Measurements from ENCODE around the gene TRIM28.
A peak's percentile ranks its signal among the peaks of the same experiment; 100 is the strongest.

TRIM28 gene

DNA sequence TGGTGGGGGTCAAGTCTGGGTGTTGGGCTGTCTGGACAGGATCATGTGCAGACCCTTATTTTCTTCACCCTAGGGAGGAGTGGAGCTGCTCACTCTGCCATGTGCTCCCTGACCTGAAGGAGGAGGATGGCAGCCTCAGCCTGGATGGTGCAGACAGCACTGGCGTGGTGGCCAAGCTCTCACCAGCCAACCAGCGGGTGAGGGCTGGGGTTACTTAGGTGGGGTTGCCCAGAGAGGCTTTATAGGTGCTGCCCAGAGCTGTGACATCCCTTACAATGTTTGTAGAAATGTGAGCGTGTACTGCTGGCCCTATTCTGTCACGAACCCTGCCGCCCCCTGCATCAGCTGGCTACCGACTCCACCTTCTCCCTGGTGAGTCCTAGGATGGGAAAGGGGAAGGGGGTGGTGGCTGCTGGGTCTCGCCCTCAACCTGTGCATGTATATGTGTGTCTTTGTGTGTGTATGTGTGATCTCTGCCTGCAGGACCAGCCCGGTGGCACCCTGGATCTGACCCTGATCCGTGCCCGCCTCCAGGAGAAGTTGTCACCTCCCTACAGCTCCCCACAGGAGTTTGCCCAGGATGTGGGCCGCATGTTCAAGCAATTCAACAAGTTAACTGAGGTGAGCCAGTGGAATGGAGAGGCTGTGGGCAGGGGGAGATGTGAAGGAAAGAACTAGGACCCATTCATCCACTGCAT lies 5.9 kb downstream of the TRIM28 start:
- DNase-seq = no peak

DNA sequence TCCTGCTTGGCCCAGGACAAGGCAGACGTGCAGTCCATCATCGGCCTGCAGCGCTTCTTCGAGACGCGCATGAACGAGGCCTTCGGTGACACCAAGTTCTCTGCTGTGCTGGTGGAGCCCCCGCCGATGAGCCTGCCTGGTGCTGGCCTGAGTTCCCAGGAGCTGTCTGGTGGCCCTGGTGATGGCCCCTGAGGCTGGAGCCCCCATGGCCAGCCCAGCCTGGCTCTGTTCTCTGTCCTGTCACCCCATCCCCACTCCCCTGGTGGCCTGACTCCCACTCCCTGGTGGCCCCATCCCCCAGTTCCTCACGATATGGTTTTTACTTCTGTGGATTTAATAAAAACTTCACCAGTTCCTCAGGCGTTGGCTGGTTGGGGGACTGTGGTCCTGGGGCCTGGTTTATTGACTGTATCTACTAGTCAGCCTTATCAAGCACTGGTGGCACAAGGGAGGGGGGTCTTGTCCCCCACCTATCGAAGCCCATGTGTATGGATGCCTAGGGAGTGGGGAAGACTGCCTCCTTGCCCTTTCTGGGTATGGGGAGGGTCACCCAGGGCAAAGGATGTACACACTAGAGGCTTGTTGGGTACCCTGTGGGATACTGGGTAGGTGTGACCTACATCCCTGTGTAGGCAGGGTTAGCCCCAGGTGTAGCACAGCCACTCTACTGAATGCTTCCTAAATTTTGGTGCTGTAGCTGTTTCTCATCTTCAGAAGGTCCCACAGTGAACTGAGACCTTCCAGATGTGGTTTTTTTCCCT lies 6.7 kb downstream of the TRIM28 start:
- DNase-seq = no peak

DNA sequence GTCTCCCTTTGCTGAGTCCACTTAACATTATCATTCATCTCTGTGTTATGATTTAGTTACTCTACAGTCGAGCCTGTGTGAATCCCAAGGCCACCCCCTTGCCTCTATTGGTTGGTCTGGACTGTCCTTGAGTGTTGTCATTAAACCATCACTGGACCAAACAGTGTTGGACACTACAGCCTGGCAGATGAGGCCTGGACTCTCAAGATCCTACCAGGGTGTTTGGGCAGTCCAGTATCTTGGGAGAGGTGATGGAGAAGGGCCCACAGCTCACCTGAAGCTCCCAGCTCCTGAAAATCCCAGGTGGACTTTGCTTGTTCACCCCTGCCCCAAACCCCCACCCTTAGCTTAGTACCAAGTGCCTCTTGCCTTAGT lies 7.2 kb downstream of the TRIM28 start:
- DNase-seq = no peak

DNA sequence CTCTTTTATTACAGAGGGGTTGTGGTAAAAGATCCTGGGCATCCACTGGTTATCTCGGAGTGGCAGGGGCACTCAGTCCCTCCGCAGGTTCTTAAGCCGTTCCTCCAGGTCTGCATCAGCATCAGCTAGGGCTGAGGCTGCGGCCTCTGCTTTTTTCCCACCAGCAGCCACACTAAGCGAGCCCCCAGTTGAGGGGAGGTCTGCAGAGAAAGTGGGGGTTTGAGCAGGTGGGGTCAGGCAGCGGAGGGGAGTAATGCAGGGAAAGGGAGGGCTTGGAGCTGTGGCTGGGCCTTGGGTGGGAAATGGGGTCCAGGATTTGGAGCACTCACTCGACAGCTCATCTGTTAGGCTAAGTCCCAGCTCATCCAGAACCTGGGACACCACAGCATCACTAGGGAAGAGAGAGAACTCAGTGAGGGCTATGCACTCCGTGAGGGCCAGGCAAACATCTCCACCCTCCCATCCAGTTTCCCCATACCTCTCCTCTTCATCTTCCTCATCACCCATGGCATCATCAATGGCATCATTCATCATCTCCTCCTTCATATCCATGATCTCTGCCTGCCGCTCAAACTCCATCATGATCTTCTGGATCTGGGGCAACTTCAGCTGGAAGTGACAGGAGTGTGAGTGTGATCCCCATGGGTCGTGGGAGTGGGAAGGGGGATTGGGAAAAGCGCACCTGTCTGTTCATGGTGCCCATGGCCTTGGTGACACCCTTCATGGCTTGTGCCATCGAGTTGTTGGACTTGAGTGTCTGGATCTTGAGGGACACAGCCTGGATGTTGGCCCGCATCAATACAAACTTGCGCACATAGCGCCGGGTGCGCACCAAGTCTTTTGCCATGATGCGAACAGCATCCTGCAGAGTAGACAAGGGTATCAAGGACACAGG lies 8.0 kb downstream of the TRIM28 start:
- DNase-seq = no peak

DNA sequence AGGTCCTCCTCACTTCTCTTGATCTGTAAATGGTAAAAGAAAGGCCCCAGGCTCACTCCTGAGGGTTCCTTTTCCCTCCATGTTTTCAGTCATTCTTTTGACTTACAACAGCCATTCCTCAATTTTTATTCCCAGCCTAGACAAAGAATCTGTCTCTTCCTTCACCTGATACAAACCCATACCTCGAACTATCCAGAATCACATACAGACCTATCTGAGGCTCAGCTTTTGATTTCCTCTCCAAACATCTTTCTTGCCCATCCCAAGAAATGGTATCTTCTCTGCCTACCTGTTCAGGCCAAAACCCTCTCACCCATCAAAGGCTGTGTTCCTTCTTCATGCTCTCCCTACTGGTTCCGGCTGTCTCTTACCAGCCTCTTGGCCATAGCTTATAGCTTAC lies 8.8 kb downstream of the TRIM28 start:
- no peak for DNase-seq

DNA sequence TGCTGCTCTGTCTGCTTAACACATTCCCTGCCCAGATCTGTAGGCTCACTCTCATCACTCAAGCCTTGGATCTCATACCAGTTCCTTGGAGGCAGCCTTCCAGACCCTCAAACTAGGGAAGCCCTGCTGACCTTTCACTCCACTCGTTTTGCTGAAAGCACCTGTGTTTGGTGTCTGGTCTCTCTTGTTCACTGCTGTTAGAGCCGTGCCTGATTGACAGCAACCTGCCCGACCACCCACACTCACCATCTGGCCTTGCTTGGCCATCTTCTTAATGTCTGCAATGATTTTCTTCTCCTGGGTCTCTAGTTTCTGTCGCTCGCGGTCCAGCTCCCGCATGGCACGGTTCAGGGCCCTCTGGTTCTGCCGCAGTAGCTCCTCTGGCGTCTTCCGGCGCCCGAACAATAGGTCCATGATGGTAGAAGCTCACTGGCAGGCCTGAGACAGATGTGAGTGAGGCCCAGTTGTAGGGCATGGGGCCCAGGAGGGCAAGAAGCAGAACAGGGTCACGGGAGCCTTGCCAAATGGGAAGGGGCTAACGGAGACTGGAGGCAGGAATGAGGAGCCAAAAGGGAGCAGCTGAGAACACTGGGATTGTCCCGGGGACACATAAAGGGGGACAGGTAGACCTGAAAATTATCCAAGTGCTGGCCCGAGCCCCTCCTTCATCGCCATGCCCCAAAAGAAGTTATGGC lies 10.1 kb downstream of the TRIM28 start:
- DNase-seq = no peak

DNA sequence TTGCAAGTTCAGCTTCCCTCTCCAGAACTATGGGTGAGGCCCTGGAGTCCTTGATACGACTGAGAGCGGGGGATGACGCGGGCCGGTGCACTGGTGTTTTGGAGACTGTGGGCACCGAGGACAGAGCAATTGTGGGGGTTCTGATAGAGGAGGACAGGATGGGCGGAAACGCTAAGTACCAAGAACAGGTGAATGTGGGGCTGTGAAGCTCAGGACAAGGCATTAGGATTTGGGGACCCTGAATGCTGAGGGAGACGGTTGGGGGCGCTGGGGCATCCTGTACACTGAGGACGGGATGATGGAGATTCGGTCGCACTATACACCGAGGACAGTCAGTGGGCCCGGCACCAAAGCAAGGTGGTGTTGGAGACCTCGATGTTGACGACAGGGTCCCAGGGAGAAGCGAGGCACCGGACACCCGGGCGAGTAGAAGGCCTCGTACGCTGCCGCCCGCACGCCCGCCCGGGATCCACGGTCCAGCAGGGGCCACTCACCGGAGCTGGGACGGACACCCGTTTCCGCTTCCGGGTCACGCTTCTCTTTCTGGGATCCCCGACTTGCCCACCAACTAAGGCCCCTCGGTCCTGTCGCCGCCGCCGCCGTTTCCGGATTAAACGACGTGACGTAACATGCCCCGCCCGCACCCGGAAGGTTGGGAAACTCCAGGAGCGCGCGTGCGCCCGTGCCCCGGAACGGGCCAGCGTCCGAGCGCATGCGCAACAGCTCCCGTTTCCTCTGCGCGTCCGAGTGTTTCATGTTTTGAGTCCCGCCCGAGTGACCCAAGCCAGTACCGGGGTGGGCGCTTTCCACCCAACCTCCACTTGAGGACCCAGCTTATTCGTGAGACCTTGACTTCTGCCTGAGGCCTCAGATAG lies 10.9 kb downstream of the TRIM28 start, which contains the start of gene CHMP2A:
CHMP2A (minus strand) TSS at position 612 of the 875 bp plus-strand sequence. CDS start 893 bp downstream, outside the sequence.
- peak; percentile 98 to 99 (median 99) for DNase-seq

DNA sequence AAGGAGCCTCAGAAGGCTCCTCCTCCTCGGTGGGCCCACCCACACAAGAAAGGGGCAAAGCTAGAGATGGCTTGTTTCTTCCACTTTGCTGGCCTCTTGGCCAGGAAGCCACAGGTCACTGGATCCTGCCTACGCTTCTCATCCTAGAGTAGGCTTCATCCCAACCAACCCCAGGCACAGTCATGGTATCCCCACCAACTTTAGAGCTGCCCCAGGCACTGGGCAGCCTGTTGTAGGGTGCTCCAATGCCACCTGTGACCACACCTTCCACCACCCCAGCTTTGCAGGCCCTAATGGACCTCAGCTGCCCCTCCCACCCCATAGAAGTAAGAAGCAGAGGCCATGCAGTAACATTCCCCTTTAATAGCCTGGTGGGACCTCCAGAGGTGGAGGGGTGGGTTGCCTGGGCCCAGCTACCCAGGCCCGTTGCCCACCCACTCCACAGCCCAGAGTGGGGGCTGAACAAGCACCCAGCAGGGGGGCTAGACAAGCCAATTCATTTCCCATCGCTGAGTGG lies 11.6 kb downstream of the TRIM28 start:
- no peak for DNase-seq

DNA sequence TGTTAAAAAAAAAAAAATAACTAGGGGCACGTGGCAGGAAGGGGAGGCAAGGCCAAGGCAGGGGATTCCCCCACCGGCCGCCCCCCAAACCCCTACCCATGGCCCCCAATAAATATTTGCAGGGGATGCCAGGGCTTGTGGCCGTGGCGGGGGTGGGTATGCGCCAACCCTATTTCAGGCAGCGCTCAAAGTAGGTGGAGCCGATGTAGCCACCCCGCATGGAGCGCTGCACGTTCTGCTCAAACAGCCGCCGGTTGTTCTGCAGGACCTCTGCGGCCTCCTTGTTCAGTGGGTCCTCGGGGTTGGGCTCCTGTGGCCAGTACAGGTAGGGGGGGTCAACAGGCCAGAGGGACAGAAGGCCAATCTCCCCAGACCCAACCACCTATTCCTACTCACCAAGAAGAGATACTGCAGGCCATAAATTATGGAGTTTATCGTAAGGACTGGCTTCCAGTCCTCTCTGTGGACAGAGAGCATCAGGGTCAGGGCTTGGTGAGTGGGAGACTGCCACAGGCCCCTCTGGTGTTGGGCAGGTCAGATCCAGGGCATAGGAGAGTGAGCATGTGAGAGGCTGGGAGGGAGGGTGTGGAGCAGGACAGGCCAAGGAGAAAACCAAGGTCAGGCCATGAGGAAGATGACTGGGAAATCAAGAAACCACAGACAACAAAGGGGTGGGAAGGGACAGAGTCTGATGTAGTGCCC lies 12.2 kb downstream of the TRIM28 start:
- no peak for DNase-seq

DNA sequence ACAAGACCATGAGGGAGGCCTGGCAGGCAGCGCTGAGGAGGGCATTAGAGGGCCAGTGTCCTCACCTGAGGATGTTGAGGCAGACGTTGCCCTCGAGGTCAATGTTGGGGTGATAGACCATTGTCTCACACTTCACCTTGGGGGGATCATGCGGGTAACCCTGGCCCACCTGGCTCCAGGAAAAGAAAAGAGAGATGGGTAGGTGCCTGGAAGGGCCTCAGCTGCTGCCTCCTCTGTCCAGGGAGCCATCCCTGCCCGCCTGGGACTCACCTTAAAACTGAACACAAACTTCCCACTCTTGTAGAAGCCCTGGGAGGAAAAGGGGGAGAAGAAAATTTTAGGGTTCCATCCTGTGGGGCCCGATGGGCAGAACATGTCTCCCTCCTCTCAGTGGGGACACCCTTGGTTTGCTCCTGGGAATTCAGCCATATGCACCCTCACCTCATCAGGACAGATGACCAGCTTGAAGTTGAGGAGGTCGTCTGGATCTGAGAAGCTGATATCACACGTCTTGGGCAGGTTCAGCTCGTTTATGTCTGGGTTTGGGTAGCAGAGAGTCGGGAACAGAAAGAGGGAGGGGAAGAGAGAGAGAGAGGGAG lies 12.9 kb downstream of the TRIM28 start:
- no peak for DNase-seq

DNA sequence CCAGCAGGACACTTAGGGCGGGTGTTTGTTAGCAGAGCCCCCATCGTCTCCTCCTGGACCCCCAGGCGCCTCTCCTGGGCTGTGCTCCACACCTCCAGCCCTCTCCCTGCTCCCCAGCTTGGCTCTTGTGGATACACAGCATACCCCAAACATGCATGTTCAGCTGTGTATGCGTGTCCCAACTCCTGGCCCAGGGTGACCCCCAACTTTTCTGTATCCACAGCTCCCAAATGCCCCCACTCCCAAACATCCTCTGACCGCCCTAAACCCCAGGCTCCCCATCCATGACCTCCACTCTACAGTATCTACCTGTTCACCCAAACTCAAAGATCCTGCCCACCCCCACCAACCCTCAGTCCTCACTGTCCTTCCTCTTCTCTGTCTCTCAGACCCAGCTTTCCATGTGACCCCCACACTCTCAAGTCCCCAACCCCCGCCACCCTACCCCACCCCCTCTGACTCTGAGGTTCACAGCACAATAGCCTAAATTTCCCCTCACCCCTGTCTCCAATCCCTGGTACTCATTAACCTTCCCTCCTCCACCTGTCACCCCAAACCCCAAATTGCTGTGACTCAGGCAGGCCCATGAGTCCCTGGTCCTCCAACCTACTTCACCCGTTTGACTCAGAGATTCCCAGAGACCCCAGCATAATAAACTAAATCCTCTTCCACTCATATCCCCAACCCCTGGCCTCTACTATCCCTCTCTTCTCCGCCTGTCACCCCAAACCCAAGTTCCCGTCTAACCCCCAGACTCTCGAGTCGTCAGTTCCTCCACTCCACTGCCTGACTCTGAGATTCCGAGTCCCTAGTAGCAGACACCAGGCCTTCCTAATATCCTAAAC lies 13.6 kb downstream of the TRIM28 start:
- no peak for DNase-seq

DNA sequence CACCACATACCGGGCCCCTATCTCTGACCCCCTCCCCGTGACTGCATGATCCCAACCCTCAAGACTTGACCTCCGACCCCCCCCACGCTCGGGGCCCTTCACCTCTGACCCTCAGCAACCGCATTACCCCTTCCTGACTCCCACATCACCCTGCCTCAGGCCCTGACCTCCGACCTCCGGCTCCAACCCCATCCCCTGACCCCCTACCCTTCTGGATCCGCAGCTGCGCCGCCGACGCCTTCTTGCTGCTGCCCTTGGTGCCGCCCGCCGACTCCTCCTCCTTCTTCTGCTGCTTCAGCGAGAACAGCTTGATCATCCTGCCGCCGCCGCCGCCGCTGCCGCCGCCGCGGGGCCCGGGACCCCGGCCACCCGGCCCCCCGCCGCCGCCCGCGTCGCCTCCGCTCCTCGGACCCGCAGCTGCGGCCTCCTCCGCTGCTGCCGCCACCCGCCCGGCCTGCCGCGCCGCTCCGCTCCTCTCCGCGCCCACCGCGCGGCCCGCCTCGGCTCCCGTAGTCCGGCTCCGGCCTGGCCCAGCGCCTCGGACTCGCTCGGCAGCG lies 14.3 kb downstream of the TRIM28 start, which contains the start of gene UBE2M:
UBE2M (minus strand) TSS at position 546 of the 557 bp plus-strand sequence; CDS start at position 316, 230 bp downstream.
- no peak for DNase-seq

DNA sequence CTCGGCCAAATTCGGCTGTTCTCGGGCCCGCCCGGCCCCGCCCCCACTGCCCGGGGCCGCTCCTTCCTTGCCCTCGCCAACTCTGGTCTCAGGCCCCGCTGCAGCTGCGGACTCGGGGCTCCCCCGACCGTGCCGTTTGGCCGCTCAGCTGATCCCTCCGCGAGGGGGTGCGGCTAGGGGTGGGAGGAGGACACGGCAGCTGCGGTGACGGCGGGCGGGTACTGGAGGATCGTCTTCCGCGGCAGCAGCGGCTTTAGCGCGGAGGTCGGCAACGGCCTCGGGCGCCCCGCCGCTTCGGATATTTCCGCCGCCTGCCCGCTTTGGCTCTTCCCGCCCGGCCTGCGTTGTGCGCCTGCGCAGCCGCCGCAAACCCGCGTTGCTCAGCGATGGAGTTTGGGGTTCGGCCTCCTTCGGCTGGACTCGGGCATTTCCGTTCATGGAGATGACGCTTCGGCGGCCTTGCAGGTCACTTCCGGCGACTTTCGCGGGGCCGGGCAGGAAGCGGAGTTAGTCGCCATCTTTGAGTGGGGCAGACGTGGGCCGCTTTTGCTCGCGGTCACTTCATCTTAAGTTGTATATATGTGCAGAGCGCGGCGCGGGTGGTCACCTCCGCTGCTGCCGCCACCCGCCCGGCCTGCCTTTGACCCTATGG lies 14.9 kb downstream of the TRIM28 start:
- DNase-seq = peak; percentile 99 to 100 (median 99)

DNA sequence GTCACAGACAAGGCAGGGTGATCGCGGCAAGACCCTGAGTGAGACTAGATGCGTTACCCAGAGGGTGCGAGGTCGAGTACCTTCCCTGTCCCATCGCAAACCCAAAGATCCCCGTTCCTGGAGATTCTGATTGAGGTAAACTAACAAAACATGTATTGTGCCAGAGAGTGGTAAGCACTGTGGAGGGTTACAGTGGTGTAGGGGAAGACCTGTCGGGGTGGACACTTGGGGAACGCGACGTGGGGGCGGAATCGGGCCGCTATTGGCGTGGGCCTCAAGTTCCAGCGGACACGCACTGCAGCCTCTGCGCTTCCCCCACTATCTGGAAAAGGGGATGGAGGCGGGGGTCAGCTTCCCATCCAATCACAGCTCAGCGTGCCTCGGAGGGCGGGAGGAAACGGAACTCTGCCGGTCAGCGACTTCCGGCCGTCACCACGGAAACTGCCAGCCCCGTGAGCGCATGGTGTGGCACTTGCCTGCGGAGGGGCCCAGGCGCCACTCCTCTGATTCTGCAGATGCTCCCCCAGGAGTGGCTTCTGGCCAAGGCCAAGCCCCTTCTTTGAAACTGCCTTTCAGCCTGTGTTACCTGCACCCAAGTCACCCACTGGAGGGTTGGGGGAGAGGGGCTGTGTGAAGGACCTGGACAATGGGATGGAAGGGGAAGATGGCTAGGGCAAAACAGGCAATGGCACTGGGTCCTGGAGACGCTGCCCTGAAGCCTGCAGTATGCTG lies 15.6 kb downstream of the TRIM28 start:
- DNase-seq = peak; percentile 87 to 91 (median 89)

DNA sequence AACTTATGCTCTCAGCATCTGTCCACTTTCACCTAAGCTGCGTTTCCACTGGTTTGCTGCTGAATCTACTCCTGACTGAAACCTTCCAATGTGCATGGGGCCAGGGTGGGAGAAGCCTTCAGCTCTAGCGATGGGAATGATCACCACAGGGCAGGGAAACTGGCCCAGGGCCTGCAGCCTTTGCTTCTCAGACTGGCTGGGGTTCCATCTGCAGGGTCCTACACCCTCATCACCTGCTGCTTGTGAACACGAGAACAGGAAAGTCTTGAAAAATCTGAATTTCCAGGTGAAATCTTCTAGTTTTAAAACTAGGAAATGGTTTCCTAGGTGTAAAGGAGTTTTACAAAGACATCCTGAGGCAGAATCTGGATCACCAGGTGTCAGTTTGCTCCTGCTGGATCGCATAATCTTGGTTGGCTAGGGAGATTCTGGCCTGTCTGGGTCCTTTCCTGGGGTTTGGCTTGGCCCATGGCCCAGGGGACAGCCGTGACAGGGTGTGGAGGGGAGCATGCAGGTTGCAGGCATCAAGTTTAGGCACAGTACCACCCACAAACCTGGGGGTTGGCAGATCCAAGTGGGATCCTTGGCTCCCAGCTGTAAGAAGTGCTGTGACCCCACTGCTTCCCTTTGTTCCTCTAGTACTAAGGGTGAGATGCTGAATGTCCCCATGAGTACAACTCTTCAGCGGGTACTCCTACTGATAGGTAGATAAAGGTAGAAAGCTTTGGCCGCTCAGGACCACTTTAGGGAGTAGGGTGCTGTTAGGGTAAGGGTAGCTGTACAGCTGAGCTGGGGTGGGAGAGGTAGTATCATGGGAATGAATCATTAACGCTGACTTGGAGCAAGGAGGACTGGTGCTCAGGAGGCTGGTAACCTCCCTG lies 16.4 kb downstream of the TRIM28 start:
- no peak for DNase-seq

DNA sequence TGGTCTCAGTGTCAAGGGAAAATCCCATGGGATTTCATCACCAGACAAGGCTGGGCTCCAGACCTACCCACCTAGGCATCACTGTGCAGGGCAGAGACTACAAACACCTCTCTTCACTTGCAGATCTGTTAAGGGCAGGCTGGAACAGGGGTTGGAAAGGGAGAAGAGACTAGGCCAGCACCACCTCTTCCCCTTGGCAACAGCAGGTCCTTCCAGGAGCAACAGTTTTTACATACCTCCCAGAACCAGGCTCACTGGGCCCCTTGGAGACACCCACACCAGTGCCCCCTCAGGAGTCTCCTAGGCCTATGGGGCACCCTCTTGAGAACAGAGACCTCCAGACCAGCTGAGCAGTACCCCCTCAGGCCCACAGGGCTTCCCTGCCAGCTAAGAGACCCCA lies 17.1 kb downstream of the TRIM28 start:
- no peak for DNase-seq
